Omental fat pad (tissue), 4 donors: ENCODE measurements around the gene ASB4. TPM values are rescaled to one million over a fixed set of nuclear protein-coding genes. Genes with fewer than 3 reads are reported as not detected.

Experiments used
- ATAC-seq: fragments of 150-250 bp; one replicate; pipeline ENCODE4 v1.9.1; 2016; ENCODE audit warnings: mild to moderate bottlenecking, moderate library complexity; ENCODE audit not compliant: low FRiP score
- DNase-seq: peaks from one replicate; pipeline ENCODE4 v3.0.0-alpha.2; 2019; ENCODE audit warnings: low spot score
- CTCF ChIP-seq, 3 donors: fragments of 450-650 bp; IDR thresholded peaks; one replicate each; pipeline ENCODE4 v1.5.1; 2016 to 2017; ENCODE audit warnings: antibody characterized with exemption in 3 of 3, mild to moderate bottlenecking in 3 of 3, moderate library complexity in 2 of 3
- total RNA-seq, 4 donors: library from RNA; depleted of rRNA; stranded (reverse); fragments of >200 nt; gene quantifications; one replicate each; pipeline ENCODE4 v1.1.0, GENCODE V29; 2016

ASB4 gene
- total RNA-seq, 4 donors from 2014 or later = 0.12 to 0.28 TPM; not detected in 2

- no peak for ATAC-seq
- no peak for DNase-seq
- TF ChIP-seq CTCF (IDR thresholded peaks at IDR 0.05) = no peak
Measured at GRCh38 chr7:95479992-95480624, 5.6 kb upstream of the ASB4 start.

DNA sequence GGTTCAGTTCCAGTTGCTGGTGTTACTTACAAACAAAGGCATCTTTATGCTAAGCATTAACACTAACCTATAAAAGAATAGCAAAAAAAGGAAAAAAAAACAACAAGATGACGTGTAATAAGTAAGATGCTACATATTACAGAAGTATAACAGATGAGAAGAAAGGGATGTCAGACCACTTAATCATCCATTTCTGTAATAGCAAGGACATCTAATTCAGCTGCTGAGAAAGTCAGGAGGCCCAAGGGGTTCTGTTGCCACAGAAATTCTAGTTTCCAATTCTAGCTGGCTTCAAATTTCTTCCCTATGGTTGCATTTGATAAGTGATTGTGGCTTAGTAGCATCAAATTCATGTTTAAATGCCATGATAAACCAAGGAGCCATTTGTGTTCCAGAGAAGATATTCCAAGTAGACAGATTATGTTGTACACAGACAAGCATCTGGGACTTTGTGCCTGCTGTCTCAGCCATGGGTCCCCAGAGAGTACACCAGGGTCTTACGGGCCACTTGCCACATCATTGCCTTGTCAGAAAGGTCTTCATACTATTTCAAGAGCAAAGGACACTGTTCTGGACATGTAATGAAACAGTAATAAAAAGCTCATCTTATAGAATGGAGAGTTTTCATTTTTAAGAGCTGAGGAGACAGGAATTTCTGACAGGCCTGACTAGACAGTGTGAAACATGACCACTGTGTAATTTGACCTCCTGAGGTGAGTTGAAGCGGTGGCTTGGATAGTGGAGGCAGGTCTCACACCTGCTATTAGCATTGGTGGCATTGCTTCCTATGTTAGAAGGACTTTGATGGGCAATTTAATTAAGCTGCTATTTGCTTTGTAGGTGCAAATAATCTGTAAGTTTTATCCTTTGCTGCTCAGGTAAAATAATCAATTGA, 4.2 kb upstream of the ASB4 start:
- no peak for ATAC-seq
- no peak for TF ChIP-seq CTCF (IDR thresholded peaks at IDR 0.05)
- no peak for DNase-seq

GRCh38 chr7:95482424-95482823, 3.3 kb upstream of the ASB4 start:
- TF ChIP-seq CTCF (IDR thresholded peaks at IDR 0.05) = no peak
- ATAC-seq = no peak
- no peak for DNase-seq

DNA sequence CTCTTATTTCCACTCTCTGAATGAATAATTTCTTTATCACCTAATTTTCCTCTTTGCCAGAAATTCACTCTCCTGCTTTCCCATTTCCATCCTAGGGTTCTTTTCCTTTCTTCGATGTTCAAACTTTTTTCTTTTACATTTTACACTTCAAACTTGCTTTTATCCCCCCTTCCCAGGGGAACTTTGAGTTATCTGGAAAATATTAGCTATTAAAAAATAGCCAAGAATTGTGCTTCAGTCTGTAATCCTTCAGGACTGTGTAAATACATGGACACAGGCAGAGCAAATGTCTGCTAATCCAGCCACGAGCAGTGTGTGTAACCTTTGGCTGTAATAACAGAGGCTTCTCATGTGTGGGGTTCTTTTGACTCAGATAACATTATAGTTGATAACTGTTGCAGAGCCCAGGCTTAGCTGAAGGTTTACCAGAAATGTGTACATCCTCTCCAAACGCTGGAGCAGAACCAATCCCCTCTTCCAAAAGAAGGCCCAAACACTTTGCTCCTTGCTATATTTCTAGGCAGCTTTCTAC, 4.6 kb downstream of the ASB4 start:
- DNase-seq (no peak), ATAC-seq (no peak)
- no peak for TF ChIP-seq CTCF (IDR thresholded peaks at IDR 0.05)

DNA sequence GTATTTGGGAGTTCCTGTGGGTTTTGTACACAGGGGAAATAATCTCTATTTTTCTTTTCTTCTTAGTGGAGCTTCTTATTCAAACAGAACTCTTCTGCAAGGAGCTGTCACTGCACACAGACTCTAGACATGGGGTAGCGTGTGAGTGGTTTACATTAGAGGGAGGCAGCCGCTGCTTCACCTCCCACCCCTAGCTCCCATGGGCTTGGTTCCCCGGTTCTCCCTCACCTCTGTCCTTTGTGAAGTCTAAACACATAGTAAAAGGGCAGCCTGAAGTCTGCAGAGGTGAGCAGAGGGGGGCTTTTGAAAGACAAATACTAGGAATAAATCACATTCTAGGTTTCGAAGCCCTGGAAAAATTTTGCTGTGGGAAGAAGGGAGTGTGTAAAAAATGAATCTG, 5.5 kb downstream of the ASB4 start:
- TF ChIP-seq CTCF (IDR thresholded peaks at IDR 0.05) = no peak
- ATAC-seq = no peak
- no peak for DNase-seq

DNA sequence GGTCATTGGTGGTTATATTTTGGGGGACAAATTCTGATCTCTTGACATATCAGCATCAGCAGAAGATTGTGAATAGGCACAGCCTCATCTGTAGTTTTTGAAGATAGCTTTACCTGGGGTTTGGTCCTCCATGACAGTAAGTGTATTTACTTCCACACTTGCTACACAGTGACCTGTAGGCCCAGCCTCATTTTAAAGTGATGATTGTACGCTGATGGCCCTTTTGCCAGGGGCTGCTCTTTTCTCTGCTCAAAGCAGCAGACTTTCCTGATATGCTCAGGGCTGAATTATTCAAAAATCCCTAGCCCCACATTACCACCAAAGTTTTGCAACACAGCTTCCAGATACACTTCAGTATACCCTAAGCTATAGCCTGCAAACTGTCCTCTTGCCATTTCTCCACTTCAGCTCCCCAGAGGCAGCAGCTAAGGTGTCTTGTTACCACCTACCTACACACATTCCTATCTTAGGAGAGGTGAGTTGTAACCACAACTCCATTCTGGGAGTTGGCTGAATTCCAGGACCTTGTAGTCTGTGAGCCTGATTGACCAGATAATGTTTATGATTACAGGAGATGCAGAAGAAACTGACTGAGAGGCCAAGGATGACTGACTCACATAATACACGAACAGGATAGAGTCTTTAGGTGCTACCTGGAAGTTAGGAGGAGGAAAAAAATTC, 6.0 kb downstream of the ASB4 start:
- ATAC-seq (no peak), DNase-seq (no peak)
- TF ChIP-seq CTCF (IDR thresholded peaks at IDR 0.05) = no peak
